GM18511 (cell line): Measurements from ENCODE around the gene GUCY2F.

Experiments
- ATAC-seq: cut with Tn5 transposase; IDR thresholded peaks from one replicate; pipeline ENCODE4 v1.9.1; 2021; ENCODE audit warnings: mild to moderate bottlenecking, moderate library complexity; ENCODE audit not compliant: unreplicated experiment

GUCY2F gene

GRCh38 chrX:109344678-109345077 is 137.2 kb downstream of the GUCY2F start:
- no peak for ATAC-seq

GRCh38 chrX:109344101-109344500 is 137.8 kb downstream of the GUCY2F start:
- no peak for ATAC-seq

- no peak for ATAC-seq
These were observed 138.2 kb downstream of the GUCY2F start for GRCh38 chrX:109343671-109344070.

- ATAC-seq, result no peak
These were observed 145.7 kb downstream of the GUCY2F start for GRCh38 chrX:109336141-109336540.

DNA sequence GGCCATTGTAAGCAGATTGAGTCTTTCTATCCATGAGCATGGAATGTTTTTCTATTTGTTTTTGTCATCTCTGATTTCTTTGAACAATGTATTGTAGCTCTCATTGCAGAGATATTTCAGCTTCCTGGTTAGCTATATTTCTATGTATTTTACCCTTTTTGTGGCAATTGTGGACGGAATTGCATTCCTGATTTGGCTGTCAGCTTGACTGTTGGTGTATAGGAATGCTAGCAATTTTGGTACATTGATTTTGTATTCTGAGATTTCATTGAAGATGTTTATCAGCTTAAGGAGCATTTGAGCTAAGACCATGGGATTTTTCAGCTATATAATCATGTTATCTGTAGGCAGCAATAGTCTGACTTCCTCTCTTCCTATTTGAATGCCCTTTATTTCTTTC is 154.6 kb downstream of the GUCY2F start:
- no peak for ATAC-seq
